NCI-H1105 (cell line): ENCODE measurements around the gene BICD1.
"Not testable (repeated sequence)": the region's sequence is repeated elsewhere in the genome, so short reads cannot be mapped to it uniquely, and the experiment has no call there.

Source experiments
- DNase-seq: peaks from one replicate; lab custom pipeline; 2025; lab: John Stamatoyannopoulos, UW

BICD1 gene

DNA sequence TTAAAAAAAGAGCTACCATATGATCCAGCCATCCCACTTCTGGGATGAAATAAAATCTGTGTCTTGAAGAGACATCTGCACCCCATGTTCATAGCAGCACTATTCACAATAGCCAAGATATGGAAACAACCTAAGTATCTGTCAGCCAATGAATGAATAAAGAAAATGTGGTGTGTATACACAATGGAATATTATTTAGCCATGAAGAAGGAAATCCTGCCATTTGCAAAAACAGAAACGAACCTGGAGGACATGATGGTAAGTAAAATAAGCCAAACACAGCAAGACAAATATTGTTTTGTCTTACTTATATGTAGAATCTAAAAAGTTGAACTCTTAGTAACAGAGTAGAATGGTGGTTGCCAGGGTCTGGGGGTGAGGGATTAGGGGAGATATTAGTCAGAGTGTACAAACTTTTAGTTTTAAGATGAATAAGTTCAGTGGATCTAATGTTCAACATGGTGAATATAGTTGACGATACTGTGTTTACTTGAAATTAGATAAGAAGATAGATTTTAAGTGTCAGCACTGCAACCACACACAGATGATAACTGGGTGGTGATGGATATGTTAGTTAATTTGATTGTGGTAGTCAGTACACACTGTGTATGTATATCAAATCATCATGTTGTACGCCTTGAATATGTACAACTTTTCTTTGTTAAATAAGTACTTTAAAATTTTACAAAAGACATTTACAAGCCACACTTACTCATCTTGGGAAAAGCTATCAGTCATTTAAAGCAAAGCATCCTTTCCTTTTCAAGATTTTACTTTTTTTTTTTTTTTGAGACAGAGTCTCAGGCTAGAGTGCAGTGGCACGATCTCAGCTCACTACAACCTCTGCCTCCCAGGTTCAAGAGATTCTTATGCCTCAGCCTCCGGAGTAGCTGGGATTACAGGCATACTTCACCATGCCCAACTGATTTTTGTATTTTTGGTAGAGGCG lies 89.9 kb downstream of the BICD1 start:
- DNase-seq: no peak

DNA sequence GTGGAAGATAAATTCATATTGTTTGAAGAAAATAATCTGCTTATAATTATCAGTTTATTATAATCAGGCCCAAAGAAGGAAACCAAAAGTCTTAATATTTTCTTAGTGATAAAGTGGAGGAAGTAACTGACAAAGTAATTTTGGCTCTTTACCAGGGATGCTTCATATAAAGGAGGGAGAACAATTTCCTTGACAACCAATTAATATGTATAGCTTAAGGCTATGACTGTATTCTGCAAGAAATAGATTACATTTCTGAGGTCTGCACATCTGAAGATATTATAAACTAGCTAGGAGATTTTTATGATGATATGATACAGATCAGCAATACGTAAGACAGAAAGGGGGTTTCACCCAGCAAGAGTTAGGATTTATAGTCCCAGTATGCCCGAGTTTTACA lies 90.8 kb downstream of the BICD1 start:
- no peak for DNase-seq

DNA sequence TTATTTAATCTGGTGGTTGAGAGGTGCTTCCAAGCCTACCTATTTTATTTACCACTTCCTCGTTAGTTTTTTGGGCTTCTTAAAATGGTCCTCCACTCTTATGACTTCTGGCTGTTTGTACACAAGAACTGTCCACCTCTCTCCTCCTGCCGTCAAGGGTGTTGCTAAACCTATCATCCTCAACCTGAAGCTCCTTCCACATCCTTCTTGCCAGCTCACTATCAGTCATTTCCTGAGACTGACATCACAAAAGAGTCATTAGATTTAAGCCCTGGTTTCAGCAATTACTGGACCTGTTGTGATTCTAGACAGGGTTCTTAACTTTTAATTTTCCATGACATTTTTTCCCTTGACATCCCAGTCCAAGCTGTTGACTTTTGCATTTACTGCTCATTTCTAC lies 91.9 kb downstream of the BICD1 start:
- no peak for DNase-seq

DNA sequence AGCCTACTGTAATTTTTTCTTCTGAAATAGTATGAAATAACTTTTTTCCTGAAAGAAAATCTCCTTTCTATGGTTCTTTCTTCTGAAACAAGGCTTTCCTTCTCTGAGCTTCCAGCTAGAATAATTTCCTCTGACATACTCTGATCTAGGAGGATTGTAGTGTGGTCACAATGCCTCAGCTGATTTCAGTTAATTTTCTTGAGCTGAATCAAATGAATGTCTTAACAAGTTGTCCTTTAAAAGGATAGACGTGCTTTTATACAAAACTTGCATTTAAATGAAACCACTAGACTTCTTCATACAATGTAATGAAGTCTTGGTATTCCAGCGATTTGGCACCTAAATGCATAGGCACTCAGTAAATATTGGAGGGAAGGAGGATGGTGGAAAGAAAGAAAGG lies 94.4 kb downstream of the BICD1 start:
- DNase-seq: no peak

DNA sequence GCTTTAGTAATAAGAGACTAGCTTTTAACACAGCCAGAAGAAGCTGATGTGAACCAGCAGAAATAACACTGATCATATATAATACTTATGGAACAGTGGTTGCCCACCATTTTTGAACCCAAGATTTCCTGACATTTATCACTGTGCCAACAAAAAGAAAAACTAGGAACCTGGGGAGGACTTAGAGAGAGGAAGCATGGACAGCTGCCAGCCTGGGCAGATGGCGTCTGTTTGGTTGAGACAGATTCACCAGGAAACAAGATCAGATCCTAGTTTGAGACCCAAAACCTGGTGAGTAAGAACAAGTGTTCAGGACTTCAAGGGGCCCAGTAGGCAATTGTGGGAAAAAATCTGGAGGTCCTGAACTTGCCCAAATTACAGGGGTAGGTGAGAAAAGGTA lies 95.3 kb downstream of the BICD1 start:
- no peak for DNase-seq

DNA sequence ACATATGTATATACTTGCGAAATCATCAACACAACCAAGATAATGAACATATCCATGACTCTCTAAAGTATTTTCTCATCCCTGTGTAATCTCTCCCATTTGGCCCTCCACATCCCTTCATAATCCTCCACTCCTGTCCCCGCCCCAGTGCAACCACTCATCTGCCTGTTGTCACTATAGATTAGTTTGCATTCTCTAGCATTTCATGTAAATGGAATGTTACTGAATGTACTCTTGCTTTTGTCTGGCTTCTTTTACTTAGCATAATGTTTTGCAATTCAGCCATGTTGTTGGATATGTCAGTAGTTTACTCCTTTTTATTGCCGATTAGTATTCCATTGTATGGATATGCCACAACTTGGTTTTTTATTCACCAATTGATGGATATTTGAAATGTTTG lies 99.1 kb downstream of the BICD1 start:
- no peak for DNase-seq

DNA sequence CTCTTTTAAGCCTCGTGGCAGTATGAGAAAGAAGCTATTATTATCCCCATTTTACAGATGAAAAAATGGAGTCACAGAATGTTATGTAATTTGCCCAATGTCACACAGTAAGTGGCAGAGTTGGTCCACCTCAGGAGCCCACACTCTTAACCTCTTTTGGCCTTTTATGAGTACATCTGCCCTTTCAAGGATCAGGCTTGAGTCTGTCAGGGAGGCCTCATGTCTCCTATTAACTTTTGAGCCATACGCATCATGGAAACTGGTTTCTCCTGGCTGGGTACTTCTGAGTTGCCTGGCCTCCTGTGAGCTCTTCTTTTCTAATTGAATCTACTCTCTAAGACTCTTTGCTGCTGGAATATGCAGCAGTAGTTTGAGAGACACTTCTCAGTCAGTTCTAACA lies 101.7 kb downstream of the BICD1 start:
- no peak for DNase-seq

DNA sequence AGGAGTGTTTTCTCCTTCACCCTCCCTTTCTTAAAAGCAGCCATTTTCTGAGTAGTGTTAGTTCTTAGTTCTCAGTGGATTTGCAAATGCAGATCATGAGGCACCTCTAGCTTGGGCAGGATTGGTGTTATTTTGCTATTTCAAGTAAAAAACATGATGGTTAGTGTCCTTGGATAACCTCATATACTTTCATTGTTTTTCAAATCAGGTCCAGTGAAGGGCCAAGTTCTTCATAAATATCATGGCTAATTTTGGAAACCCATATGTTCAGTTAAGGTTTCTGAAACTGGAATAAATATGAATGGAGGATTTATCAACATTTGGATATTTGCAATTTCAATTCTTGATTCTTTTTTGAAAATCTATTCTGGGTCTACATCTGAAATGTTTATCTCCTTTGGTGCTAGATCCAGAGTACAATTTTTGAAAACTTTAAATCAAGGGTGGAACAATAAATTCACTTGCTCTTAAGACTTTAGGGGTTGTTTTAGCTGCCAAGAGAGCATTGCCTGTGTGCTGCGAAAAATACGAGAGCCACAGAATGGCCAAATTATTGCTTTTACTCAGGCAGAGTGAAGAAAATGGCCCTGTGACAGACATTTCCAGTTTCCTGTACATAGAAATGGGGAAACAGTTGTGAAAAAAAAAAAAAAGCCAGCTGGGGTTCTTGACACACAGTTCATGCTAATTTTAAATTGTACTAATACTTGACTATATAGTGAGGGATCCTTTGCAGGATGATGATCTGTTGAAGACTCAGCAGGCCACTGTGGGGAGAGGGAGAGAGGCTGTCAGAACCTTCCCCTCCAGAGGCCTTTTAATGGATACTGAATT lies 104.6 kb downstream of the BICD1 start:
- DNase-seq: no peak

DNA sequence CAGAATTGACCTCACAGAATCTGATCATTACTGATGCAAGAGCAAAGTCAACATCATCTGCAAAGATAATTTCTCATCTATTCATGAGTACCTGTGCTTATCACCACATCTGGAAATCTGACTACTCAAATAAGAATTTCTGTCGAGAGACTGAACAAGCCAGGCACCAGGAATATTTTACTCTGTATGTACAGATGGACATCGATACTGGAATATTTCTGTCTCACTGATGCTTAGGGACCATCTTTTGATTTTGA lies 105.2 kb downstream of the BICD1 start:
- no peak for DNase-seq

DNA sequence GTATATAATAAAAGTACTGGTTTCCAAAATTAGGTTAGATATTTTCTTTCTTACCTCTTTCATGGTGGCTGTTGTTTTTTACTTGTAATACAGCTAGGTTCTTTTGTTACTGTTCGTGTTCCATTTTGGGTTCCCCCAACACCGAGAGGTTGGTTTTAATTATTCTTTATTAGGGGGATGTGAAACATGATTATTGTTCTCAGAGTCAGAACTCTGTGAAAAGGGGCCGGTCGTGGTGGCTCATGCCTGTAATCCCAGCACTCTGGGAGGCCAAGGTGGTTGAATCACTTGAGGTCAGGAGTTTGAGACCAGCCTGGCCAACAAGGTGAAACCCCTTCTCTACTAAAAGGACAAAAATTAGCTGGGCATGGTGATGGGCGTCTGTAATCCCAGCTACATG lies 108.1 kb downstream of the BICD1 start:
- no peak for DNase-seq

DNA sequence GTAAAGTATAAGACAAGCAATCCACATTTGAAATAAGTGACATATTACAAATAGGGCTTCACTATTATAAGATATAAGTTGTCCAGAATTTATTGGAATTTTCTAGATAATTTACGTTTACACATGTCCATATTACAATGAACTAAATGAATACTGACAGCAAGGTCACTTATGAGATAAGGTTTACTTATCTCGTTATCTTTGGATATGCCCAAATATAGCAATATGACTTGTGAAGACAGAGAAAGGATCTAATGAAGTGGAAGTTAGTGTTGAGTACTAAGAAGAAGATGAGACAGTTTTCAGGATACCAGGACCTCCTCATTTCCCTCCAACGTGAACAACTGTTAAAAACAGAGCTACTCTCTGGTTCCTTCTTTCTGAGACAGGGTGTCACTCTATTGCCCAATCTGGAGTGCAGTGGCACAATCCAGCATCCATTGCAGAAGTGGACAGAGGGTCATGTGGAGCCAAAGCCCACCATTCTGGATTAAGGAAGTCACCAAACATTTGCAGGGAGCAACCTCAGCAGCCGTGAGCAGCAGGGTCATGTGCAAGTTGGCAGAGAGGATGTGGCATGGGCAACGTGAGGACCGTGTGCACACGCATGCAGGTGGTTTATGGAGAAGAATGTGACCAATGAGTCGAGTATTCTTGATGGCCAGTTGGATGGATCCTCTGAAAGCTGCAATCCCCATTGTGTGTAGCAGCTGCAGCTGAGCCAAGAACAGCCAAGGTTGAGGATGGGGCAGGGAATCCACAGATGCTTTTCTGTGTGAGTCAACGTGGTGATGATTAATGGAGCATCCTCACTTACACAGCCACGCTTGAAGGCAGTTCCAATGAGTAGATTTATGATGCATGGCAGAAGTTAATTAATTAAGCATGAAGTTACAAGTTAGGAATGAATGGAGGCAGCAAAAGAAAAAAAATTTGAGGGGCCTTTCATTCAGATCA lies 111.0 kb downstream of the BICD1 start:
- no peak for DNase-seq

DNA sequence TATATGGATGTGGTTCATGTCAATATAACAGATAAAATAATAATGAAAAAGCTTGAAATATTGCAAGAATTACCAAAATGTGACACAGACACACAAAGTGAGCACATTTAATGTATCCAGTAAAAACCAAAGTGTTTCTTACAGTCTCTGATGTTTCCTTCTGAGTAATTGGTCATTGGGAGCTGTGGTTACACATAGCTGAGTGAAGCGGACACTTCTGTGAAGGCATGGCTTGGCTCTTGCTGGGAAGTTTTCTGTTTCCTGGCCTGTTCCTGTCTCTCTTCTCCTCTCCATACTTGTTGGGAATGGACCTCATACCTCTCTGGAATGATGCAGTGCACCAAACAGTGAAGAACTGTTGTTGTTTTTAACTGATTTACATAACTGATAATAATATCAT lies 117.3 kb downstream of the BICD1 start:
- no peak for DNase-seq

DNA sequence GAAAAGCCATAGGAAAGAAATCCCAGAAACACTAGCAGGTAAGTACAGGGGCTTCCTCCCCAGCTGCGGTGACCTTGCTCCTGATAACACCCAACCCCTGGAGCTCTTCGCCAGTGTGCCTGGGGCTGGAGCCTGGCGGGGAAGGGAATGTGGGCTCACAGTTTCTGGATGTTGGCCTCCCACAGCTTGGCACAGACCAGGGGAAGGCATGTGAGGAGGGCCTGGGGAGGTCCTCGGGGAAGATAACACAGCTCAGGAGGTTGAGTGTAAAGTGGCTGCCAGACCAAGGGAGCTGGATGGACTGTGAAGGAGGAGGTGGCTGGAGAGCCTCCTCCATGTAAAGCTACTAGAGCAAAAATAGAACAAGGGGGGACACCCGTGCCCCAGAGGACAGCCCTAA lies 120.1 kb downstream of the BICD1 start:
- no peak for DNase-seq

DNA sequence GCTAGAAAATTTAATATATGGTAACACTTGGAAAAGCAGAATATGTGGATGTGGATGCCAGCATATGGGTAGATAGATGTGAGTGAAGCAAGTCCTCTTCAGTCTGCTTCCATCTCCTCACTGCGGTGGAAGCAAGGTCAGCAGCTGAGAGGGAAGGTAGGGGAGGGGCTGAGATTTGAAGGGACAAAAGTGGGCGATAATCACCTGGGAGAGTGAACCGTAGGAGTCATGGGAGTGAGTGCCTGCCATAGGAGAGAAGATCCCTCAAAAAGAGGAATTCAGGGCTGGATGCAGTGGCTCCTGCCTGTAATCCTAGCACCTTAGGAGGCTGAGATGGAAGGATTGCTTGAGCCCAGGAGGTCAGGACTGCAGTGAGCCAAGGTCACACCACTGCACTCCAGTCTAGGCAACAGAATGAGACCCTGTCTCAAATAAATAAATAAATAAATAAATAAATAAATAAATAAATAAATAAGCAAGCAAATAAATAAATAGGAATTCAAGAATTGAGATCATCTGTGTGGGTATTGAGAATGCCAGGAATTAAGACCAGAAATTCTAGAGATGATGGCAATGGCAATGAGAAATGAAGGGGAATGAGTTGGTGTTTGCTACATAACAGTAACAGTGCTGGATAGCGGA lies 123.4 kb downstream of the BICD1 start:
- no peak for DNase-seq

DNA sequence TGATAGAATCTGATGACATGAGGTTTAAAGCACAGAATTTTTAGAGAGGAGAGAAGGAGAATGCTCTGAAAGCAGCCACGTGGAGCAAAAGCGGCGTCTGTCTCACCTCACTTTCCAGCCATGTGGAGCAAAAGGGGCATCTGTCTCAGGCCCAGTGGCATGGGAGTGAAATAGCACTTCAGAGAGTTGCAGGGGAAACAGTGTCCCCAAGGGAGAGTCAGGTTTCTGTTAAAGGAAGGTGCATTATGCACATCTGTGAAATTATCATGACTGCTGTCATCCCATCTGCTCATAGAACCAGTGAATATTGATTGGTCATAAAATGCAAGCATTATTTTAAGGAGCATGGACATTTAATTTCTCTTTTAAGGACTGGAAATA lies 124.0 kb downstream of the BICD1 start:
- no peak for DNase-seq

DNA sequence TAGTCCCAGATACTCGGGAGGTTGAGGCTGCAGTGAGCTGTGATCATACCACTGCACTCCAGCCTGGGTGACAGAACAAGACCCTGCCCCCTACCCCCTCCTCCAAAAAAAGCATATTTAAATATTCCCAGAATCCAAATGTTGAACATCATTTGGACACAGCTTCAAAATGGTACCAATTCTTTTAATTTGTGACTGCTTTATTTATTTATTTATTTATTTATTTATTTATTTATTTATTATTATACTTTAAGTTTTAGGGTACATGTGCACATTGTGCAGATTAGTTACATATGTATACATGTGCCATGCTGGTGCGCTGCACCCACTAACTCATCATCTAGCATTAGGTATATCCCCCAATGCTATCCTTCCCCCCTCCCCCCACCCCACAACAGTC lies 124.7 kb downstream of the BICD1 start:
- not testable (repeated sequence) for DNase-seq

DNA sequence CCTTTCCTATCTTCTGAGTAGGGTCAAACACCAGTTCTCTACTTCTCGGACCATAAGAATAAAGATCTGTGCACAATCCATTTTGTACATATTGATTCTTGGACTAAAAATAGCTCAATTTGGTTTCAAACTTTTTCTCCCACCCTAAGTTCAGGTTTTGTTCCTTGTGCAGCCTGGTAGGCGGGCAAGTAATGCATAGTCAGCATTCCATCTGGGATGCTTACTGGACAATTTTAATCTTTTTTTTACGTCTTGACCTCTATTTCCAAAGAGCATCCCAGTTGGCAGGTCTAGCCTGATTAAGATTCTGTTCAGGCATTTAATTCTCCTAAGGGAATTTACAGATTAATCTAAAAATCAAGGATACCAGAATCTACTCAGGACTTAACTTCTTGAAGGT lies 126.9 kb downstream of the BICD1 start:
- DNase-seq: no peak

DNA sequence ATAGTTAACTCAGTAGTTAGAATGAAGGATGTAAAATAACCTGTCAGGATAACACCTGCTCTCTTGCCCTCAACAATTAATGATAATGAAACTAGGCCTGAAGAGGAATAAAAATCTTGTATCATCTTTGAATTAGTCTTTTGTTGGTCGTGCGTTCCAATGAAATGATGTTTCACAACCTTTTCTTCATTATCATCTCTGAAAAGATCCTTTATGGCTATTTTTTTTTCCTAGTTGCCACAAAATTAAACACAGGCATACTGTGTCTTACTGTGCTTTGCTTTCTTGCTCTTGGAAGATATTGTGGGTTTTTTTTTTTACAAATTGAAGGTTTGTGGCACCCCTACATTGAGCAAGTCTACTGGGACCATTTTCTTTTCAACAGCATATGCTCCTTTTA lies 128.6 kb downstream of the BICD1 start:
- no peak for DNase-seq

DNA sequence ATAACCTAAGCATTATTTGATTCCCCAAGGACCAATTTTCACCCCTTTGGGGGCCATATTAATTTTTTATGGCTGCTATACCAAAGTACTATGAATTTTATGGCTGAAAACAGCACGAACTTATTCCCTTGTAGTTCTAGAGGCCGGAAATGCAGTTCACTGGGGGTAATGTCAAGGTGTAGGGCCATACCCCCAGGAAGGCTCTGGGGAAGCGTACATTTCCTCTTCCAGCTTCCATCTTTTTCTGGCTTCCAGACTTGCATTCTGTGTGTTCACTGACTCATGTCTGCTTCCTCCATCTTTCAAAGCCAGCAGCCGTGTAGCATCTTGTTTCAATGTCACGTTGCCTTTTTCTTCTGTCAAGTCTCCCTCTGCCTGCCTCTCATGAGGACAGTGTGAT lies 133.5 kb downstream of the BICD1 start:
- DNase-seq: no peak

DNA sequence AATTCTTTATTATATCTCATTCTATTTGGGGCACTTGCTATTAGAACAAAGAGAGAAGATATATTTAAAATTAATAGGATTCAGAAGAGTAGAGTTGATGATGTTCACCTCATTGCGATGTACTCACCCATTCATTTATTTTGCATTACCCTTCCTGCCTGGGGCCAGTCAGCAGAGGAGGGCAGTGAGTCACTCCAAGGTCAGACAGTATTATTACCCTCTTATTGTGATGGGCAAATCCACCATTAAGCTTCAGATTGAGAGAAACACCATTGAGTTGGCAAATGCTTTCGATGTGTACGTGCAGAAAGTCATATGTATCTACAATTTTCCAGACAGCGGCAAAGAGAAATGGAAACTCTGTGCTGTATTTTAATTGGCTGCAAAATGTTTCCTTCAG lies 134.2 kb downstream of the BICD1 start:
- DNase-seq: no peak

DNA sequence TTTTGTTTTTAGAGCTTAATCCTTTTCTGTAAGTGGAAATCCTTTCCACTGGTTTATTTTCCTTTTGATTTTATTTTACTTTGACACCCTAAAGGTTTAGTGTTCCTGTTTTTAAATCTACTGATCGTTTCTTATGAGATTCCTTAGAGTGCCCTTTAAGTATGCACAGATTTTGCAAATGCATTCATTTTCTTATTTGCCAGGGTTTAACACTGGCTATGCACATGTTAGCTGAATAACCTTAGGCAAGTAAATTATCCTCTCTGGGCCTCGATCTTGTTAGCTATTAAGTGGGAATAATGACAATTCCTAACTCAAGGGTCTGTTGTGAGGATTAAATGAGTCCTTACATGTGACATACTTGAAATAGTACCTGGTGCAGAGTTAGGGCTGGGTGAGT lies 136.0 kb downstream of the BICD1 start:
- DNase-seq: no peak
